Measurements from ENCODE around the gene ECSCR.

GRCh38 chr5:139461176-139461575, 1.4 kb downstream of the ECSCR start:
- no peak for TF ChIP-seq GATA3 (IDR thresholded peaks at IDR 0.05; ENCODE audit: low read depth, low read length)
- TF ChIP-seq GATA2 (IDR thresholded peaks at IDR 0.05; ENCODE audit: low read depth, low read length), result no peak
